Right renal cortex interstitium (tissue), 3 donors: ENCODE results near the gene SLC28A1. TPM values are rescaled to one million over a fixed set of nuclear protein-coding genes. Genes with fewer than 3 reads are reported as not detected.
"Not testable (repeated sequence)": the region's sequence is repeated elsewhere in the genome, so short reads cannot be mapped to it uniquely, and the experiment has no call there.

ENCODE experiments used
- DNase-seq, 3 donors: peaks; one replicate each; pipeline ENCODE4 v3.0.0-alpha.2; 2013; ENCODE audit warnings: low read depth in 3 of 3, low spot score in 2 of 3
- polyA plus RNA-seq, 3 donors: library from polyadenylated mRNA; unstranded; fragments of 120-200 nt; gene quantifications; one replicate each; pipeline ENCODE4 v1.2.1, GENCODE V29; 2013; ENCODE audit not compliant: insufficient read length in 3 of 3

The SLC28A1 gene
- polyA plus RNA-seq = 1 to 10 TPM; 4.7 to 7.4 (median 5.3) TPM

GRCh38 chr15:84883916-84884781, at the start of gene SLC28A1:
TSS of gene SLC28A1 (plus strand) at chr15:84884662. CDS start at chr15:84887761, 3,099 bp downstream.
- no peak for DNase-seq

- no peak for DNase-seq
Measured at GRCh38 chr15:84834969-84835368, 49.5 kb upstream of the SLC28A1 start.

GRCh38 chr15:84835661-84836337, 48.7 kb upstream of the SLC28A1 start:
- no peak for DNase-seq

GRCh38 chr15:84836844-84837243, 47.6 kb upstream of the SLC28A1 start:
- no peak for DNase-seq

GRCh38 chr15:84839714-84840113, 44.7 kb upstream of the SLC28A1 start:
- DNase-seq = no peak

GRCh38 chr15:84840255-84840654, 44.2 kb upstream of the SLC28A1 start:
- no peak for DNase-seq

- DNase-seq = no peak
Measured at GRCh38 chr15:84840741-84841429, 43.6 kb upstream of the SLC28A1 start.

- DNase-seq = no peak
Measured at GRCh38 chr15:84842781-84843180, 41.7 kb upstream of the SLC28A1 start.

GRCh38 chr15:84844964-84845363, 39.5 kb upstream of the SLC28A1 start:
- no peak for DNase-seq

- not testable (repeated sequence) for DNase-seq
Measured at GRCh38 chr15:84845631-84846030, 38.8 kb upstream of the SLC28A1 start.

- DNase-seq = no peak
Measured at GRCh38 chr15:84846269-84846668, 38.2 kb upstream of the SLC28A1 start.

- DNase-seq = no peak
Measured at GRCh38 chr15:84847382-84847781, 37.1 kb upstream of the SLC28A1 start.

GRCh38 chr15:84852212-84852611, 32.2 kb upstream of the SLC28A1 start:
- DNase-seq = no peak

GRCh38 chr15:84855136-84855535, 29.3 kb upstream of the SLC28A1 start:
- DNase-seq = no peak

- DNase-seq = no peak
Measured at GRCh38 chr15:84855765-84856164, 28.7 kb upstream of the SLC28A1 start.

GRCh38 chr15:84856731-84857417, 27.6 kb upstream of the SLC28A1 start:
- DNase-seq = no peak

- no peak for DNase-seq
Measured at GRCh38 chr15:84857418-84858004, 27.0 kb upstream of the SLC28A1 start.

GRCh38 chr15:84858231-84858630, 26.2 kb upstream of the SLC28A1 start:
- no peak for DNase-seq

- DNase-seq = no peak
Measured at GRCh38 chr15:84859144-84859543, 25.3 kb upstream of the SLC28A1 start.

GRCh38 chr15:84859651-84860050, 24.8 kb upstream of the SLC28A1 start:
- DNase-seq = no peak
